ENCODE results near the gene HIBADH.

- TF ChIP-seq POLR2A (IDR thresholded peaks at IDR 0.05) (no peak), CTCF (IDR thresholded peaks at IDR 0.05) (no peak)
Measured at GRCh38 chr7:27595009-27595408, 67.7 kb downstream of the HIBADH start.
